ENCODE measurements around the gene MAGI1.

GRCh38 chr3:66018057-66019033 is 20.4 kb downstream of the MAGI1 start:
- TF ChIP-seq EP300 (IDR thresholded peaks at IDR 0.05) (no peak), POLR2AphosphoS5 (IDR thresholded peaks at IDR 0.05) (no peak), POLR2A (IDR thresholded peaks at IDR 0.05) (no peak)
- TF ChIP-seq, protein P1, sequence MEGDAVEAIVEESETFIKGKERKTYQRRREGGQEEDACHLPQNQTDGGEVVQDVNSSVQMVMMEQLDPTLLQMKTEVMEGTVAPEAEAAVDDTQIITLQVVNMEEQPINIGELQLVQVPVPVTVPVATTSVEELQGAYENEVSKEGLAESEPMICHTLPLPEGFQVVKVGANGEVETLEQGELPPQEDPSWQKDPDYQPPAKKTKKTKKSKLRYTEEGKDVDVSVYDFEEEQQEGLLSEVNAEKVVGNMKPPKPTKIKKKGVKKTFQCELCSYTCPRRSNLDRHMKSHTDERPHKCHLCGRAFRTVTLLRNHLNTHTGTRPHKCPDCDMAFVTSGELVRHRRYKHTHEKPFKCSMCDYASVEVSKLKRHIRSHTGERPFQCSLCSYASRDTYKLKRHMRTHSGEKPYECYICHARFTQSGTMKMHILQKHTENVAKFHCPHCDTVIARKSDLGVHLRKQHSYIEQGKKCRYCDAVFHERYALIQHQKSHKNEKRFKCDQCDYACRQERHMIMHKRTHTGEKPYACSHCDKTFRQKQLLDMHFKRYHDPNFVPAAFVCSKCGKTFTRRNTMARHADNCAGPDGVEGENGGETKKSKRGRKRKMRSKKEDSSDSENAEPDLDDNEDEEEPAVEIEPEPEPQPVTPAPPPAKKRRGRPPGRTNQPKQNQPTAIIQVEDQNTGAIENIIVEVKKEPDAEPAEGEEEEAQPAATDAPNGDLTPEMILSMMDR (IDR thresholded peaks at IDR 0.05): no peak
